Cardiac muscle cell (in vitro differentiated cells and primary cell): Measurements from ENCODE around the gene SAMD8. TPM values are rescaled to one million over a fixed set of nuclear protein-coding genes. Genes with fewer than 3 reads are reported as not detected.
"Not testable (repeated sequence)": the region's sequence is repeated elsewhere in the genome, so short reads cannot be mapped to it uniquely, and the experiment has no call there.

Source experiments
- DNase-seq, 2 donors: peaks; one replicate each; pipeline versions ENCODE4 v3.0.0 to v3.0.0-alpha.2; 2010 to 2017; ENCODE audit warnings: low read depth in 1 of 2, low spot score in 1 of 2
- H3K27ac ChIP-seq: fragments of 200-600 bp; sonication (generic); 2 replicates; pipeline ENCODE4 v1.5.1; 2016
- H3K27me3 ChIP-seq: fragments of 200-600 bp; sonication (generic); 2 replicates; pipeline ENCODE4 v1.6.0; 2016; ENCODE audit warnings: control low read depth
- H3K36me3 ChIP-seq: fragments of 200-600 bp; sonication (generic); 2 replicates; pipeline ENCODE4 v1.5.1; 2016; ENCODE audit warnings: control low read depth
- H3K4me1 ChIP-seq: fragments of 200-600 bp; sonication (generic); 2 replicates; pipeline ENCODE4 v1.8.1; 2017; ENCODE audit warnings: low read depth, mild to moderate bottlenecking, mixed run types
- H3K4me3 ChIP-seq: fragments of 200-600 bp; sonication (generic); 2 replicates; pipeline ENCODE4 v1.5.1; 2016; ENCODE audit warnings: mild to moderate bottlenecking
- H3K9me3 ChIP-seq: fragments of 200-600 bp; sonication (generic); 2 replicates; pipeline ENCODE4 v1.5.1; 2017; ENCODE audit warnings: low read depth, mild to moderate bottlenecking, control low read depth
- CTCF ChIP-seq: IDR thresholded peaks from 2 replicates; pipeline ENCODE4 v1.5.1; 2012; ENCODE audit warnings: low read depth, mild to moderate bottlenecking, low read length
- polyA plus RNA-seq: library from polyadenylated mRNA; unstranded; fragments of >200 nt; fragmentation: Nextera tagmentation; extraction: Ambion mirVana; gene quantifications from 2 replicates; pipeline ENCODE4 v1.2.1, GENCODE V29; 2016
- total RNA-seq: library from RNA; depleted of rRNA; stranded (reverse); fragments of >200 nt; gene quantifications from 2 replicates; pipeline ENCODE4 v1.2.3, GENCODE V29; 2016

SAMD8 gene
- total and polyA plus RNA-seq, 2 experiments from 2014 or later: 9.4 to 15.8 TPM

GRCh38 chr10:75102830-75103673 is 8.4 kb upstream of the SAMD8 start:
- Histone ChIP-seq H3K27ac (no peak overlapping the region), H3K4me1 (peaks cover 8% of the 10 kb centered on the region), H3K27me3 (no peaks in the 10 kb centered on the region), H3K36me3 (no peaks in the 10 kb centered on the region), H3K9me3 (no peaks in the 10 kb centered on the region), H3K4me3 (no peak overlapping the region)
- no peak for TF ChIP-seq CTCF
- DNase-seq: no peak

GRCh38 chr10:75103881-75104686 is 7.4 kb upstream of the SAMD8 start:
- Histone ChIP-seq H3K36me3 (no peaks in the 10 kb centered on the region), H3K27me3 (no peaks in the 10 kb centered on the region), H3K4me3 (no peak overlapping the region), H3K9me3 (no peaks in the 10 kb centered on the region), H3K4me1 (peaks cover 11% of the 10 kb centered on the region), H3K27ac (no peak overlapping the region)
- DNase-seq: no peak
- no peak for TF ChIP-seq CTCF

GRCh38 chr10:75104842-75105241 is 6.6 kb upstream of the SAMD8 start:
- no peak for DNase-seq
- H3K27ac ChIP-seq: no peak overlapping the region
- H3K27me3 ChIP-seq: no peaks in the 10 kb centered on the region
- no peak overlapping the region for H3K4me3 ChIP-seq
- no peak for TF ChIP-seq CTCF
- H3K36me3 ChIP-seq: no peaks in the 10 kb centered on the region
- peaks cover 11% of the 10 kb centered on the region for H3K4me1 ChIP-seq
- H3K9me3 ChIP-seq: no peaks in the 10 kb centered on the region

GRCh38 chr10:75105576-75106197 is 5.8 kb upstream of the SAMD8 start:
- Histone ChIP-seq H3K9me3 (no peaks in the 10 kb centered on the region), H3K4me1 (peaks cover 13% of the 10 kb centered on the region), H3K27me3 (no peaks in the 10 kb centered on the region), H3K4me3 (no peak overlapping the region), H3K27ac (no peak overlapping the region), H3K36me3 (no peaks in the 10 kb centered on the region)
- no peak for DNase-seq
- TF ChIP-seq CTCF: no peak

GRCh38 chr10:75106242-75106641 is 5.2 kb upstream of the SAMD8 start:
- no peak for TF ChIP-seq CTCF
- no peak overlapping the region for H3K4me3 ChIP-seq
- no peaks in the 10 kb centered on the region for H3K9me3 ChIP-seq
- no peaks in the 10 kb centered on the region for H3K27me3 ChIP-seq
- H3K27ac ChIP-seq: no peak overlapping the region
- H3K4me1 ChIP-seq: peaks cover 13% of the 10 kb centered on the region
- no peaks in the 10 kb centered on the region for H3K36me3 ChIP-seq
- no peak for DNase-seq

- H3K9me3 ChIP-seq, H3K36me3 ChIP-seq, H3K4me3 ChIP-seq, H3K27ac ChIP-seq, H3K27me3 ChIP-seq, DNase-seq: not testable (repeated sequence)
- peaks cover 13% of the 10 kb centered on the region for H3K4me1 ChIP-seq
Measured at GRCh38 chr10:75106891-75107290, 4.6 kb upstream of the SAMD8 start.
